GM12874 (cell line): Measurements from ENCODE around the gene PBOV1.

ENCODE experiments used
- TF ChIP-seq, protein P1 (sequence below): IDR thresholded peaks from 2 replicates; pipeline ENCODE4 v1.5.1; 2011; ENCODE audit warnings: low read depth, mild to moderate bottlenecking, control low read depth, low read length, moderate library complexity; ENCODE audit not compliant: insufficient read depth

Gene PBOV1

DNA sequence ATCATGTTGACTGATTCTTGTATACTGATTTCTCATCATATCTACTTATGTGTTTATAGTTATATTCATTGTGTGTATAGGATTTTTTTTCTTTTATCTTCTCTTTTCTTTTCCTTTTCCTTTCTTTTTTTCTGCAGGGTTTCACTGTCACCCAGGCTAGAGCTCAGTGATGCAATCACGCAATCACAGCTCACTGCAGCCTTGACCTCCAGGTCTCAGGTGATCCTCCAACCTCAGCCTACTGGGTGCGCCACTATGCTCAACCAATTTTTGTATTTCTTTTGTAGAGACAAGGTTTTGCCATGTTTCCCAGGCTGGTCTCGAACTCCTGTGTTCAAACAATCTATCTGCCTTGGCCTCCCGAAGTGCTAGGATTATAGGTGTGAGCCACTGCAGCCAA is 1.6 kb upstream of the PBOV1 start:
- TF ChIP-seq, protein P1, sequence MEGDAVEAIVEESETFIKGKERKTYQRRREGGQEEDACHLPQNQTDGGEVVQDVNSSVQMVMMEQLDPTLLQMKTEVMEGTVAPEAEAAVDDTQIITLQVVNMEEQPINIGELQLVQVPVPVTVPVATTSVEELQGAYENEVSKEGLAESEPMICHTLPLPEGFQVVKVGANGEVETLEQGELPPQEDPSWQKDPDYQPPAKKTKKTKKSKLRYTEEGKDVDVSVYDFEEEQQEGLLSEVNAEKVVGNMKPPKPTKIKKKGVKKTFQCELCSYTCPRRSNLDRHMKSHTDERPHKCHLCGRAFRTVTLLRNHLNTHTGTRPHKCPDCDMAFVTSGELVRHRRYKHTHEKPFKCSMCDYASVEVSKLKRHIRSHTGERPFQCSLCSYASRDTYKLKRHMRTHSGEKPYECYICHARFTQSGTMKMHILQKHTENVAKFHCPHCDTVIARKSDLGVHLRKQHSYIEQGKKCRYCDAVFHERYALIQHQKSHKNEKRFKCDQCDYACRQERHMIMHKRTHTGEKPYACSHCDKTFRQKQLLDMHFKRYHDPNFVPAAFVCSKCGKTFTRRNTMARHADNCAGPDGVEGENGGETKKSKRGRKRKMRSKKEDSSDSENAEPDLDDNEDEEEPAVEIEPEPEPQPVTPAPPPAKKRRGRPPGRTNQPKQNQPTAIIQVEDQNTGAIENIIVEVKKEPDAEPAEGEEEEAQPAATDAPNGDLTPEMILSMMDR = no peak

DNA sequence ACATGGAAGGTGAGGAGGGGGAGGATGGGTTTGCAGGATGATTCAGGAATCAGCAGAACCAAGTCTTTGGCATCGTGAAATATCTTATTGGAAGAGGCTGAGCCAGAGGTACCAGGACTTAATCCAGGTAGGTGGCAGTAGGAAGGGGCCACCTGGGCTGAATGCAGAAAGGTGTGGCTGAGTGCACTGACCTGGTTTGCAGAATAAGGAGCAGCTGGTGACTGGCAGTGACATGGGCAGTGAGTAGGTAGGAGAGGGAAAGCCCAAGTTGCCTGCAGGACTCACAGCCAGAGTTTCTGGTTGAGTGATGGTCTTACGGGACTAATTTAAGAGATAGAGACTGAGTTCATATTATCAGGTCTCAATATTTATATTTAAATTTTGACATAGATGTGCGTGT is 1.1 kb upstream of the PBOV1 start:
- TF ChIP-seq, protein P1 = no peak

DNA sequence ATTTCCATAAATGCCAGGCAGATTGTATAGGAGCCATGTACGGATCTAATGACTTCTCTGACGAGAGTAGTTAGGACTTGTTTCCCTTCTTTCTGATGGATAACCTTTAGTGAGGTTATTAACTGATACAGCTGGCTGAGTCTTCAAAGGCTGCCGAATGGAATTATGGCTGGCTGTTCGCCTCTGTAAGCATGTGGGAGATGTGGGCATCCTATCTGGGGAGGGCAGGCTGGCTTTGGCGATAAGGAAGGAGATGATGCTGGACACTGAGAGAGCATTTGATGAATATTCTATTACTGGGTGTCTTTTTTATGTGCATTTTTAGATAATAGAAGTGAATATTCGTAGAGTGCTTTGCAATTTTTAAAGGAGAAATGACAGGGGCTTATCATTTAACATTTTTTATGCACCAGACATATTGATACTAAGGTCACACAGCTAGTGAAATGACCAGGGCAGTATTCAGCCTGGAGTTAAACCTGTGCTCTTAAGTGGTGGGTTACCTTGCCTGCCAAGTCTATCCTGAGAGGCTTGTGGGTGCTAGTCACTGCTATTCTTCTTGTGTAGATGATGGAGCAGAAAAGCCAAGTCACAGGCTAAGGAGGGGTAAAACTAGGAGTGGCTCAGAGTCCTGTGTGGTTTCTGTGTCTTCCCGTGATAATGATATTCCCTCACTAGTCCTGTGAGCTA is 3.1 kb downstream of the PBOV1 start:
- TF ChIP-seq, protein P1 = no peak

DNA sequence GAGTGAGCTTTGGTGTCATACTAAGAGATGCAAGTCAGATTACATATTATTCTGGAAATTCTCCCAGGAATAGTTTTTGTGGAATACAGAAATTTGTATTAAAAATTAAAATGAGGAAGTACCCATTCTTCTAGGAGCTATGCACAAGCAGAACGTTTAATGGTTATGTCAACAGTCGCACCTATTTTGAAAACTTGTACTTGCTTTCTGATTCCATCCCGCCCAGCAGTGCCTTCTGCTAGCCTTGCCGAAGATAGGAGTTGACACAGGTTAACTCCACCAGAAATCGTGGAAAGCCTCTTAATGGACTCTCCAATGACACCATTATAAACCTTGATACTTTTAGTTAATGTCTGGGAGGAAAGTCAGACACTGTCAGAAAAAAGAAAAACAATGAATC is 6.7 kb downstream of the PBOV1 start:
- TF ChIP-seq, protein P1 = no peak

DNA sequence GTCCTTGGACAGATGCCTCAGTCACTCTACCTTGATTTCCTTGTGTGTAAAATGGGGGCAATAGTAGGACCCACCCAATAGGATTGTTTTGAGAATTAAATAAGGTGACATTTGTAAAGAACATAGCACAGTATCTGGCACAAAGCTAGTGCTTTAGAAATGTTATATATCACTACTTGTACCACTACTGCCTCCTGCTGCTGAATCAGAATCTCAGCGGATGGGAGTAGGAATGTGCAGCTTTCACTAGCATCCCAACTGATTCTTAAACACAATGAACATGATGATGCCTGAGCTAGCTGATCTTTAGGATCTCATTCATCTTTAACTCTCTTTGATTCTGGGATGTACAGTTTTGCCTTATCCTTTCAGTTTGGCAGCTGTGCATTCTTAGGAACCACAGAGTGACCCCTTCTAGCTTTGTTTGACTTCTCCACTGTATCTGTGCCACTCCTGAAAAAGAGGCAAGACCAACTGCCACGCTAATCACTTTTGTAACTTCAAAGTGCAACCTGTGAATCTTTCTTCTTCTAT is 7.2 kb downstream of the PBOV1 start:
- TF ChIP-seq, protein P1 = no peak

DNA sequence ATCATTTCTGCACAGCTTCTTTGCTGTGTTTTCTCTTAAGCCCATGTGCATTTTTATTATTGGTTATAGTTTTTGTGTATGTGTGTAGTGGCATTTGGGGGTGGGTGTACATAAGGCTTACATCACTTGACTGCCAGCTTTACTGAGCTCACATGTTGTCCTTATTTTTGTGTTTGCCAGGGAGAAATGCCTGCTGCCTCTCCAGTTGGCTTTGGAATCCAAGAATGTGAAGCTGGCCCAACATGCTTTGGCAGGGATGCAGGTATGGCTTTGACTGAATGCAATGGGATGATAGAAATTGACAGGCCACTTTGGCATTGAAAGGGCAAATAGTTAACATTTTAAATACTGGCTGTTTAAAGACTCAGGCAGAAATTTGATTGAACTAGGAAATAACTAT is 11.4 kb downstream of the PBOV1 start:
- TF ChIP-seq, protein P1 = no peak

DNA sequence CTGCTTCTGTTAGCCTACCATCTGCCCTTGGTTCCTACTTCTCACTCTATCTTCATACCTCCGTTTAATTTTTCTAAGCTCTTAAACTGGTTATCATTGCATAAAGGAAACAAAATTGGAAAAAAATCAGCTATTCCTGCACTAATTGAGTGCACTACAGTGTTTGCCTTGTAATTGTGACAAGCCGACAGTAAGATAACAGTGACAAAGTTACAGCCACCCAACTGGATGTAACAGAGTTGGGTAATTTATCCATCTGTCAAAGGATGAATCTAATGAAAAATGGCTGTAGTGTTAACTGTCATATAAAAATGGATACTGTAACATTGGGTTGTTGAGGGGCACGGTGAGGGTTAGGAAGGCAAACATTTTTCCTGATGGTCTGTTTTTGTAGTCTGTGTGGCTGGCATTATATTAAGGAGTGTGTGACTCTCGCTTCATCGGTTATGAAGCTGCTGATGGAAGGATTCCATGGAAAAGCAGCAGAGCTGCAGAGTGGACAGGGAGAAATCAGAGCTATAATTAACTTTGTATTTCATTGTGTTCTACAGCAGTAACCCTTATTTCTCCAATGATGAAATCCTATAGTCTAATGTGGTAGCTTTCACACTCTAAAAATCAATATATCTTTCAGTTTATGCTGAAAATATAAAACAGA is 12.7 kb downstream of the PBOV1 start:
- TF ChIP-seq, protein P1 = no peak
